Renal cortical epithelial cell (primary cell): ENCODE measurements around the gene PPFIBP1. TPM values are rescaled to one million over a fixed set of nuclear protein-coding genes. Genes with fewer than 3 reads are reported as not detected.
"Not testable (repeated sequence)": the region's sequence is repeated elsewhere in the genome, so short reads cannot be mapped to it uniquely, and the experiment has no call there.

Experiments
- DNase-seq: peaks from one replicate; pipeline ENCODE4 v3.0.0-alpha.2; 2011; ENCODE audit warnings: low read depth
- total RNA-seq: library from RNA; depleted of rRNA; stranded (reverse); fragments of >200 nt; gene quantifications from 2 replicates; pipeline ENCODE4 v1.2.3, GENCODE V29; 2014

PPFIBP1 gene
- total RNA-seq, 1 donor from 2014 or later: 281 TPM

DNA sequence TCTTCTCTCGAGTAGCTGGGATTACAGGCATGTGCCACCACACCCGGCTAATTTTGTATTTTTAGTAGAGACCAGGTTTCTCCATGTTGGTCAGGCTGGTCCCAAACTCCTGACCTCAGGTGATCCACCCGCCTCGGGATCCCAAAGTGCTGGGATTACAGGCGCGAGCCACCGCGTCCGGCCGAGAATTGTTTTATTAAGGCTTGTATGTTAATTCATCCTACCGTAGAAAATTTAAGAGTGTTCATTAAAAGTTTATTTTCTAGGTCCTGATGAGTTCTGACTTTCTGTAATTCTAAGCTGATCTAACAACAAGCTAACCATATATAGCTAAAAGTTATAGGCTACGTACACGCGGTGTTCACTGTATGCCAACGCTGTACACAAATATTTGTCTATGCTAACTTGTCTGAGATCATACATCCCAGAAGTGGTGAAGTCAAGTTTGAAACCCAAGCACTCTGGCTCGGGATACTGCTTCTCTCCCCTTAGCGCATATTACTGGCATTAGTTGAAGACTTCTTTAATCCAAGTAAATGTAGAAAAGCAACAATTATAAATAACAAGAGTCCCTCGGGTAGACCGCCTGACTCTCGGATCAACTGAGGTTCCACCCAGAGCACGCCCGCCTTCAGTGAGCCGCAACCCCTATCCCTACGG lies 186.1 kb downstream of the PPFIBP1 start:
- DNase-seq: peak; percentile 55

DNA sequence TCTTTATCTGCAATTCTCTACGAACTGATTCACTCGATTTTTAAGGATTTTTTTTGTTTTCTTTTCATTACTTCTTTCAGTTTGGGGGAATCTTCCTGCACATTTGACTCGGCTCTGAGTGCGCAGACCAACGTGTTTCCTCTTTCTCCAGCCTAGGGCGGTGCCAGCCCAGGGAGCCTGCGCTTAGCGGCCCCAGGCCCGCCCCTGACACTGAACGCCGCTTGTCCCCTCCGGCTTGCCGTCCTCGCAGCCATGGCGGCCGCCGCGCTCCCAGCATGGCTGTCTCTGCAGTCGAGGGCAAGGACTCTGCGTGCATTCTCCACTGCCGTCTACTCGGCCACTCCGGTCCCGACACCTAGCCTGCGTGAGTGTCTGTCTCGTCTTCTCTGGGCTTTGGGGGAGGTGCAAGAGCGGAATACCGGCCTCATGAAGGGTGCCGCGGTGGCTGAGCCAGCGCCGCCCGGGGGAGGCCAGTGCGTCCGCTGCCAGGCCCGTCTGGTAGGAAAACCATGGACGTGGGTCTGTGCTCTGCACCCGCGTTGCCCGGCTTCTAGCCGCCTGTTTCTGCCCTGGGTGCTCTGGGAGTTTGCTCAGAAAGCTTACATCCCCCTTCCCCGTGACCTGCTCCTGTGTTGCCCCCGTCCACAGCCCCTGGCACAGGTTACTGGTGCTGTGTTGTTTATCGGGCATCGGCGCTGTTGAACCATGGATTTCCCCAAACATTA lies 186.7 kb downstream of the PPFIBP1 start, which contains the start of gene MRPS35:
Gene MRPS35, plus strand, starts transcription at position 241 of the 725 bp plus-strand sequence. Its CDS starts 12 bp downstream, at position 253.
- DNase-seq: peak; percentile 76

DNA sequence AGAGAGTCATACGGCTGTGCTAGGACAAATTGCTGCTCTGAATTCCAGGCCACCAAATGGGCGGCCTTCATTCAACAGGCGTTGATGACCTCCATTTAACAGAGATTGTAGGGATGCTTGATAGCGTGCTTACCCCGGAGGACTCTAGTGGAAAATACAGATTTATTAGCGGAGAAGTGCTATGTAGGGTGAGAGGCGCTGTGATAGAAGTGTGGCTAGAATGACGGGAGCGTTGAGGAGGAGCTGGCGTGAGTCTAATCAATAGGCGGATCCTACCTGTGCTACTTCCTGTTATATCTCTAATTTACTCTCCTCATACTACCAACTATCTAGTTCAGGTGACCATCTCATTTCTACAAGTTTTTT lies 187.3 kb downstream of the PPFIBP1 start:
- DNase-seq: no peak

DNA sequence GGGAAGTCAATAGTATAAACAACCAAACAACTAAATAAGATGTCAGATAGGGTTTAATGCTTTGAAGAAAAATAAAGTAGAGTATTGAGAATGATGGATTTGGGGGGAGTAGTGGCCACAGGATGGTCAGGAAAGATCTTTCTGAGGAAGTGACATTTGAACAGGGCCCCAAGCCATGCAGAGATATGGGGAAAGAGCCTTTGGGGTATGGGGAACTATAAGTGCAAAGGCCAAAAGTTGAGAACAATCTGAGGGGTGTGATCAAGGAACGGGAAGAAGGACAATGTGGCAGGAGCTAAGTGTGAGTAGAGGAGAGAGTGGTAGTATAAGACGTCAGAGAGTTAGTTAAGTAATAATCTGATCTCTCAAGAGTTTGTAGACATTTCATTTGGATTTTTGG lies 188.0 kb downstream of the PPFIBP1 start:
- no peak for DNase-seq

DNA sequence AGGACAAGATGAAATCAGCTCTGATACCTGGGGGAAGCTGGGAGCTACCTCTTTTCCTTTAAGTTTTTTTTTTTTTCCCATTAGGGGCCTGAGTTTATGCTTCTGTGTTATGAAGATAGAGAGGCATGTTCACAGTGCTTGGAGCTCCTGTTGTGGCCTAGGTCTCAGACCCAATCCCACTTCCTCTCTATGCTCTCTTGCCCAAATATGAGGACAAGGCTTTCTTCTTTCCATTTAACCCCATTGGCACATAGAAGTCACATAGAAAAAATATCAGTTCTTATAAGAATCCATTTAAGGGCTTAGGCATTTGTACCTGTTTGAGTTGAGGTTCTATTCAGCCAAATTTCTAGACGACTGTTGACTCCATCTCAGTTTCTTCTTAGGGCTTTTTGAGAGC lies 199.2 kb downstream of the PPFIBP1 start:
- no peak for DNase-seq

DNA sequence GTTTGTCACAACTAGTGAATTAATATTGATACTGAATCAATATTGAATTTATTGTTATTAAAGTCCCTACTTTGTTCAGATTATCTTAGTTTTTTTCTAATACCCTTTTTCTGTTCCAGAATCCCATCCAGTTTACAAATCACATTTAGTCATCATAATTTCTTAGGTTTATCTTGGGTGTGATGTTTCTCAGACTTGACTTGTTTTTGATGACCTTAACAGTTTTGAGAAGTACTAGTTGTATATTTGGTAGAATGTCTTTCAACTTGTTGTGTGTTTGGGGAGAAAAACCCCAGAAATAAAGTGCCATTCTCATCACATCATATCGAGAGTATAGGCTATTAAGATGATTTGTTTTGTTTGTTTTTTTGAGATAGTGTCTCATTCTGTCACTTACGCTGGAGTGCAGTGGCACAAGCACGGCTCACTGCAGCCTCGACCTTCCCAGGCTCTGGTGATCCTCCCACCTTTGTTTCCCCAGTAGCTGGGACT lies 206.1 kb downstream of the PPFIBP1 start:
- no peak for DNase-seq

DNA sequence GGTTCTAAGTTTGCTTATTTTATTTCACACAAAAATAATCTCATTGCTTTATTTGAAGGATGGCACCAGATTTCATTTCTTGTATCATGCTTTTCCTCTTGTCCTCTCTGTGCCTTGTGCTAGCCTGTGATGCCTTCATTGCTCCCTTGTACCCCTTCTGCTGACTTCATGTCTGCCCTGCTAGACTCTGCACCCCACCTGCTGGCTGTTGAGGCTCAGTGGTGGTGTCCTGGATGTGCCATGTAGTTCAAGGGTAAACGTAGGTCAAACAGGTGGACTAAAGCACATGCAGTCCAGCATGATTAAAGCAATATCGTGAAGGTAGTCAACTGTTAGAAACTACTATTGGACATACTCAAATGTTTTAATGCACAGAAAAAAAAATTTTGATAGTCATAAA lies 208.3 kb downstream of the PPFIBP1 start:
- no peak for DNase-seq

DNA sequence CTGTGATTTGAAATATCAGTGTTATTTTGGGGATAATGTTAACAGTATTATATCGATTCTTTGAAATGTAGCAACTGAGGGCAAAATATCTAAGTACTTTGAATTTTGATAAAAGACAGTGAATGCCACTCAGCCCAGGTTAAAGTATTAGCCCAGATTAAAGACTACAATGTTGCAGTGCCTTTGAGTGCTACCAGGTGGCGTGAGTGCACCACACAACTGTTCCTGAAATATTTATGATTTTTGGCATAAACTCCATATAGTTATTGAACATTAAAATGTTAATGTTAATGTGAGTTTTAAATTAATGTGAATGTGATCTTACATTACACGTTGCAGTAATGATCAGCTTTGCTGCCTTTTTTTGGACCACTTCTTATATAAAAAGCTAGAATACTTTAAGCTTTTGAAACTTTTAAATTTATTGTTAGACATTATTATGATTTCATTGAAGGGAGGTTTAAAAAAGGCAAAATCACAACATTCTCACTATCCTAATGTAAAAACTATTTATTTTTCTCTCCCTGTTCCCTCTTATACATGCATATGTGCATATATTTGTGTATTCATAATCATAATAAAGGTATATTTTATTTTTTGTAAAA lies 209.1 kb downstream of the PPFIBP1 start:
- DNase-seq: no peak

DNA sequence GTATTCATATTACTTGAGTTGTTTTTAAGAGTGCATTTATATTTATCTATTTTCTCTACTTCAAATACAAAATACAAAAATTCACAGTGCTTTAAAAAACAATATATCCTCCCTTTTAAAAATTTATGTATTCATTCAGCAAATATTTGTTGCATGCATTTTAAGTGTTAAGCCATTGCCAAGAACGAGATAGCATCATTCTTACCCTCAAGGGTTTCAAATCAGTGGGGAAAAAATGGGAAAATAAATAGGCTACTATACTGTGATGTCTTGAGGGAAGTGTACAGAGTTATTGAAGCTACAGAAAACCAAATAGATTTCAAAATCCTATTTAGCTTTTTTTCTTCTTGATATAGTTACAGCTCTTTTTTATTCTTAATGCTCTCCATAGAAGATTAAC lies 209.8 kb downstream of the PPFIBP1 start:
- no peak for DNase-seq

DNA sequence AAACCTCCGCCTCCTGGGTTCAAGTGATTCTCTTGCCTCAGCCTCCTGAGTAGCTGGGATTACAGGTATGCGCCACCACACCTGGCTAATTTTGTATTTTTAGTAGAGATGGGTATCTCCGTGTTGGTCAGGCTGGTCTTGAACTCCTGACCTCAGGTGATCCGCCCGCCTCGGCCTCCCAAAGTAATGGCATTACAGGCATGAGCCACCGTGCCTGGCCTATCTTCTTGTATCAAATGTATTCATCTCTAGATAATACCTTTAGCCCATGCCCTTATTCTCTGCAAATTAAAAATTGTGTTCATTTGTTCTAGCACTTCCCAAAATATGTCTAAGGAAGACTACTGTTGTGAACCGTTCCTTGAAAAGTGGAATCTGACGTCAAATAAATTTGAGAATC lies 210.3 kb downstream of the PPFIBP1 start:
- DNase-seq: not testable (repeated sequence)

DNA sequence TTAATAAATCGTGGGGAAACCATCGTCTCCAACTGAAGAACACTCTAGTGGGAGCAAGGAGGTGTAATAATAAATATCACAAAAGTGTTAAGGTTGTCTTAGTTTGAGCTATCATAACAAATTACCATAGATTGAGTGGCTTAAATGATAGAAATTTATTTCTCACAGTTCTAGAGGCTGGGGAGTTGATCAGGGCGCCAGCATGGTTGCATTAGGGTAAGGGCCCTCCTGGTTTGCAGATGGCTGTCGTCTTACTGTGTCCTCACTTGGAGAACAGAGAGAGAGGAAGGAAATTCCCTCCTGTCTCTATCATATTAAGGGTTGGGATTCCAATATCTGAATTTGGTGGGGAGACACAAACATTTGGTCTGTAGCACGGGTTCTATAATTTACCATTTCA lies 219.6 kb downstream of the PPFIBP1 start:
- no peak for DNase-seq

Other genes starting within 250 kb of the PPFIBP1 start
- gene BMAL2, start 191.4 kb upstream of the PPFIBP1 start, total RNA-seq: 24.6 and 65.5 TPM in 2 replicates
- gene SMCO2, start 77.5 kb upstream of the PPFIBP1 start, total RNA-seq: not detected in 2 replicates
- gene REP15, start 172.2 kb downstream of the PPFIBP1 start, total RNA-seq: 0.35 and 4.0 TPM in 2 replicates
- 96.1 and 107 TPM in 2 replicates for gene MRPS35, start 186.6 kb downstream of the PPFIBP1 start, total RNA-seq